ENCODE data around the gene FASTKD2.

FASTKD2 gene

GRCh38 chr2:206765242-206766056 lies at the start of gene FASTKD2, which contains the start of gene MDH1B:
Gene FASTKD2, plus strand, starts transcription at chr2:206765606. Its CDS starts 1,088 bp downstream, at chr2:206766694.
Gene MDH1B, minus strand, starts transcription at chr2:206765328. Its CDS starts 57 bp downstream, at chr2:206765271.
- TF ChIP-seq CTCF (IDR thresholded peaks at IDR 0.05; ENCODE audit: borderline replicate concordance, insufficient read depth, low read depth, low read length) = no peak
- peak within 1 kb of the TSS; percentile 72 for H3K4me3 ChIP-seq (ENCODE audit: low read depth, low read length)

DNA sequence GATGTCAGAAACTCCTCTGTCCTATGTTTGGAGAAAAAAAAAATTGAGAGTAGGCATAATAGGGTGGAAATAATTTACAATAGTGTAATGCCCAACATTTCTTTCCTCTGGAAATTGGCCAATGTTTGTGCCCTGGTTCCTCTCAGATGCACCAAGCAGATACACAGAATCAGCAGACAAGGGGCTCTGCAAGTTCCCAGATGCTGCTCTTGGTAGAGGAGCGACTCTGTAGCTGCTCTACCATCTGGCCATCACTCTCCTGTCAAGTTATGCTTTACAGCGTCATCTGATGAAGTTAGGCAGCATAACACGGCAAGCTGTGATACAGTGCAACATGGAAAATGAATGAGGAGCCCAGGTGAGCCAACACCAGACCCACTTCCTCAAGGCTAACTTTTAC lies 48.8 kb upstream of the FASTKD2 start:
- H3K4me3 ChIP-seq (ENCODE audit: low read depth, low read length) = no peak overlapping the region
- TF ChIP-seq CTCF (IDR thresholded peaks at IDR 0.05; ENCODE audit: borderline replicate concordance, insufficient read depth, low read depth, low read length) = no peak

GRCh38 chr2:206718296-206718695 lies 47.1 kb upstream of the FASTKD2 start, which contains the start of gene DYTN:
Gene DYTN, minus strand, starts transcription at chr2:206718396. Its CDS starts 117 bp downstream, at chr2:206718279.
- TF ChIP-seq CTCF (IDR thresholded peaks at IDR 0.05; ENCODE audit: borderline replicate concordance, insufficient read depth, low read depth, low read length) = no peak

DNA sequence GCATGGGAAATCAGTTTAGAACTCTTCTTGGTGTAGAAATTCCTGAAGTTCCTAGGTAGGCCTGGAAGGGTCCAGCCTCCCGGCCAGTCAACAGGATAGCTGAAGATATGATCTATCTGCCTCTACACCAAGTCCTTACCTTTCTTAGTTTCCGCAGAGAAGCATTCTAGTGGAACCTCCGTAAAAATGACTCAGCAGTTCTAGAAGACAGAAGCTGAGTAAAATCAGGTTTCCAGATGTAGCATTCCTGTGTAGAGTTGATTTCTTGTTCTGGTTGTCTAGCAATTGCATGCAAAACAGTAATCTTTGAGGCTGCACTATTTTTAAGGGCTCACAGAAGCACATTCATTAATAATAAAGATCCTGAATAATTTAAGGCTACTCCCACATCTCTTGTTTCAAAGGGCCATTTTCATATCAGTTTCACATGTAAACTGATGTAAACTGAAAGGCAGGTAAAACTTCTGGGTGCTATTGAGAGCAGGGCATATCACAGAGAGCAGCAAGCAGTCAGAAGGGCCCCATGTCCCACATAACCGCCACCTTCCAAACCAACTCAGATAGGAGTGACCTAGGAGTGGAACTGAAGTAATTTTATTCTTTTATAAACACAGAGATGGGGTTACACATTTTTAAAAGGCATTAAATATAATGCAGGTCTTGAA lies 44.0 kb upstream of the FASTKD2 start:
- no peak for TF ChIP-seq CTCF (IDR thresholded peaks at IDR 0.05; ENCODE audit: borderline replicate concordance, insufficient read depth, low read depth, low read length)
- H3K4me3 ChIP-seq (ENCODE audit: low read depth, low read length) = no peak overlapping the region

More at GRCh38 chr2:206718296-206718695, 47.1 kb upstream of the FASTKD2 start, which contains the start of gene DYTN:
- no peak within 1 kb of the TSS for H3K4me3 ChIP-seq (ENCODE audit: low read depth, low read length)

- no peak for TF ChIP-seq CTCF (IDR thresholded peaks at IDR 0.05; ENCODE audit: borderline replicate concordance, insufficient read depth, low read depth, low read length)
- no peak overlapping the region for H3K4me3 ChIP-seq (ENCODE audit: low read depth, low read length)
These were observed 42.1 kb upstream of the FASTKD2 start for GRCh38 chr2:206723288-206723687.

- TF ChIP-seq CTCF (IDR thresholded peaks at IDR 0.05; ENCODE audit: borderline replicate concordance, insufficient read depth, low read depth, low read length) = no peak
- H3K4me3 ChIP-seq (ENCODE audit: low read depth, low read length) = no peak overlapping the region
These were observed 38.1 kb upstream of the FASTKD2 start for GRCh38 chr2:206727287-206727686.
